Eye (tissue), 1 donor: ENCODE data around the gene CX3CL1.
"Not testable (repeated sequence)": the region's sequence is repeated elsewhere in the genome, so short reads cannot be mapped to it uniquely, and the experiment has no call there.

Experiments
- DNase-seq: peaks from one replicate; pipeline ENCODE4 v3.0.0-alpha.2; 2015

CX3CL1 gene

DNA sequence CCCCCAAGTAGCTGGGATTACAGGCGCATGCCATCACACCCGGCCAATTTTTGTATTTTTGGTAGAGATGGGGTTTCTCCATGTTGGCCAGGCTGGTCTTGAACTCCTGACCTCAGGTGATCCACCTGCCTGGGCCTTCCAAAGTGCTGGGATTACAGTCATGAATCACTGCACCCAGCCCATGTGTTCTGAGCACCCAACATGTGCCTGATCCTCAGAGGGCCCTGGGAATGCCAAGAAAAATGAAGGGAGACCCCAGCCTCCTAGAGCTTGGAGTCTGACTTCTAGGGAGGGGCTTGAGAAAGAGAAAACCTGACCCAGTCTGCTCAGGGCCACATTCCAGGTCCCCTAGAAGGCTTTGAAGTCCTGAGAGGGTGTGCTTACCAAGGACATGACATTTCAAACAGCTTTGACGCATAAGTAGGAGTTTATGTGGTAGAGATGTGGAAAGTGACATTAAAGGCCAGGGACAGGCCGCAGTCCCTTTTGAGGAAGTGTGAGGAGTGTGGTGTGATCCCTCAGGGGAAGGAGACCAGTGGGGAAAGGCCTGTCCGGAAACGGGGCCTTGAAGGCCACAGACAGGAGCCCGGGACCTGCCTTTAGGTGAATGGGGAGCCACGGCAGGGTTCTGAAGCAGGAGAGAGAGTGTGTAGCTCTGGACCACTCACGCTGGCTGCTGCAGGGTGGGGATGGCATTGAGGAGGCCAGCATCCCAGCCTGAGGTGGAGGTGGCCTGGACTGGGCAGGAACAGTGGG is 14.8 kb upstream of the CX3CL1 start:
- no peak for DNase-seq

DNA sequence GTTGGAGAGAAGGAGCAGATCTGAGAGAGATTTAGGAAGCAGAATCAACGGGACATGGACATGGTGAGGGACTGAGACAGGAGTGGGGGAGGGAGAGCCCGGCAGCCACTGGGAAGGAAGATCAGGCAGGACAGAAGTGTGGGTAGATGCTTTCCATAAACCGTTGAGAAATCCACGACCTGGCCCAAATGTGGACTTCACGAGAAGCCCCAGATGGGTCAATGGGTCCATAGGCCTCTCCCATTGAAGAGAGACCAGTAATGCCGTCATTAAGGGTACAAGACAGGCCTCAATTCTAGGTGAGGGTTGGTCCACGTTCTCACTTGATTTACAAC is 14.2 kb upstream of the CX3CL1 start:
- no peak for DNase-seq

DNA sequence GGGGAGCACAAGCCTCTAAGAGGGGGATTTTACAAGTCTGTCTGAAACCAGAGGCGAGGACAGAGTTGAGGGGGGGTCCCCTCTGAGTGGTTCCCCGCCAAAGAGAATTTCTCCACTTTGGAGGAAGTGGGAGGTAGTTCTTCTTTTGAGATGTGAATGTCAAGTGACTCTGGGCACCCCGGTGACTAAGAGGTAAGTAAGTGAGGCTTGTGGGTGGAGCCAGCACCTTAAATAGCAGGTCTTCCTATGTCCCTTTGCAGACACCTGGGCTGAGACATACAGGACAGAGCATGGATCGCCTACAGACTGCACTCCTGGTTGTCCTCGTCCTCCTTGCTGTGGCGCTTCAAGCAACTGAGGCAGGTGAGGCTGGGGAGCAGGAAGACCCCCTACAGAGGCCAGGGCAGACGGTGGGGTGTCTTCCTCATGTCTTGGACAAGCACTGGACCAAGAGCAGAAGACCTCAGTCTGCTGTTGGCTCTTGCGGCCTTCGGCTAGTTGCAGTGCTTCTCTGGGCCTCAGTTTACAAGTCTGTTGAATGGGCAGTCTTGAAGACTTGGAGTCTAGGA is 13.7 kb upstream of the CX3CL1 start, which contains the start of gene CCL22:
Gene CCL22, plus strand, starts transcription at position 257 of the 569 bp plus-strand sequence. Its CDS starts 34 bp downstream, at position 291.
- DNase-seq, result no peak

DNA sequence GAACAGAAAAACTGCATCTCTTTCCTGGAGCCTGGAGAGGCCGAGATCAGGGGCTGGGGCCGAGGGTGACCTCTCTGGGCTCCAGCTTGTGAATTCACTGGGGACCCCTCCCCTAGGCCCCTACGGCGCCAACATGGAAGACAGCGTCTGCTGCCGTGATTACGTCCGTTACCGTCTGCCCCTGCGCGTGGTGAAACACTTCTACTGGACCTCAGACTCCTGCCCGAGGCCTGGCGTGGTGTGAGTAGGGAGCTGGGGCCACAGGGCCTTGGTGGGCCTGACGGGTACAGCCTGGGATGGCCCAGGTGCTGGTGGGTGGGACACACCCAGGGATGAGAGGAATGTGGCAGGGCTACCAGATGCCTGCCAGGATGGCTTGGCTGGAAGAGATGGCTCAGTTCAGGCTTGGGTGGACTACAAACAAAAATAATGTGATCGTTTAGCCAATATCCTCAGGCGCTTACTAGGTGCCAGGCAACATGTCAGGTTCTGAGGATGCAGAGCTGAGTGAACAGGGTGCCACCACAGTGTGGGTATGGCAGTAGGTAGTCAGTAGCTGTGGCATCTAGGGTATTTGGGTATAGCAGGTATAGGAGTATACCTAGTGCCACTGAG is 11.9 kb upstream of the CX3CL1 start:
- DNase-seq, result no peak

DNA sequence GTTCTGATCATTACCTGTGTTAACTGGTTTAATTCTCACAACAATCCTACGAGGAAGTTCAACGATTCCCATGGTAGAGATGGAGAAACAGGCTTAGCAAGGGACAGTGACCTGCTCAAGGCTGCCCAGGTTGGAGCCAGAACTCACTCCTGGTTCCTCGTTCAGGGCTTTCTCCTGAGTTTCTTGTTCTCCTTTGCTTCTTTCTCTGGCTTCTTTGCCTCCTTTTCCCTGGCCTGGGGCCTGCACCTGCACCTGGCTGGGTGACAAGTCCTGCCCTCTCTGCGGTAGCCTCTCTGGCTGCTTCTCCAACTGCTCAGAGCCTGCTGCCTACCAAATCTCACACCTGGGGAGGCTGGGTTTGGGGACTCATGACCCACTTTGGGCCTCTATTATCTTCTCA is 10.9 kb upstream of the CX3CL1 start:
- no peak for DNase-seq

DNA sequence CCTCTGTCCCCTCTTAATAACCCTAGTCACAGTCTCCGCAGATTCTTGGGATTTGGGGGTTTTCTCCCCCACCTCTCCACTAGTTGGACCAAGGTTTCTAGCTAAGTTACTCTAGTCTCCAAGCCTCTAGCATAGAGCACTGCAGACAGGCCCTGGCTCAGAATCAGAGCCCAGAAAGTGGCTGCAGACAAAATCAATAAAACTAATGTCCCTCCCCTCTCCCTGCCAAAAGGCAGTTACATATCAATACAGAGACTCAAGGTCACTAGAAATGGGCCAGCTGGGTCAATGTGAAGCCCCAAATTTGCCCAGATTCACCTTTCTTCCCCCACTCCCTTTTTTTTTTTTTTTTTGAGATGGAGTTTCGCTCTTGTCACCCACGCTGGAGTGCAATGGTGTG is 8.1 kb upstream of the CX3CL1 start:
- DNase-seq, result no peak

DNA sequence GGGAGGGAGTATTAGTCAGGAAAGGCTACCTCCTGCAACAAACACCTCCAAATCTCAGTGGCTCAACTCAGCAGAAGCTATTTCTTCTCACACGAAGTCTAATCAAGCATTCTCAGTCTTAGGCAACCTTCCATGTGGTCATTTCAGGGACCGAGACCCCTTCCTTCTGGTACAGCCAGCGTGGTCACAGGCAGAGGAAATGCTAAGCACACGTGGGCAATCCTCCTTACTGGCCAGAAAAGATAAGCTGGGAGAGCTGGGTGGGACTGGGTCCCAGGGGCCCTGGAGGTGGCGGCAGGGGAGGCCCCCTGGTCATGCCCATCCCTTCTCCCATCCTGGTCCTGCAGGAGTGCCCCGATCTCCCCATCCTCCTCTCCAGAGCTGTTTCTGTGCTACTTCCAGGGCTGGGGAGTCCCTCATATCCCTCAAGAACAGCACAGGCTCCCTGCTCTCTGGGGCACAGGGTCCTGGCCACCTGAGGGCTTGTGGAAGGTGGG is 5.7 kb upstream of the CX3CL1 start:
- DNase-seq, result no peak

DNA sequence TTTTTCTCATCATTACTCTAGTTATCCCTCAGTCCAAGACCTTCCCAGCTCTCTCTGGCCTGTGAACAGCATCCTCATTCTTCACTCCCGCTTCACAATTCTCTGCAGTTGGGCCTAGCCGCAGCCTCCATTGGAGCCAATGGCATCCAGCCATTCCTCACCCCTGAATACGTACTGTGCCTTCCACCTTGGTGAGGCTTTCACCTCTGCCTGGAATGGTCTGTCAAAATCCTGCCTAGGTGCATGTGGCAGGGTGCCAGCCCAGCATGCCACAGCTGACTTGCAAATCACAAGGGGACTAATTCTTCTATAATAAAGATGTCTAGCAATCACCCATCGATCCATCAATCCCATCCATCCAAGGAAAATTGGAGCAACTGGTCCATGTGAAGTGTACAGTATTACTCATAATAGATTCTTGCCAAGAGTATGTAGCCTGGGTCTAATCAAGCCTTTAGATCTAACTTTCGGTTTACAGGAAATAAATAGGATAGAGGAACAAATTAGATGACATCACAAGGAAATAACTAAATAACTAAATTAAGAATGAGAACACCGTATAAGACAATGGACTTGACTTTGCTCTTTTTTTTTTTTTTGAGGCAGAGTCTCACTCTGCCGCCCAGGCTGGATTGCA is 5.1 kb upstream of the CX3CL1 start:
- DNase-seq, result no peak

DNA sequence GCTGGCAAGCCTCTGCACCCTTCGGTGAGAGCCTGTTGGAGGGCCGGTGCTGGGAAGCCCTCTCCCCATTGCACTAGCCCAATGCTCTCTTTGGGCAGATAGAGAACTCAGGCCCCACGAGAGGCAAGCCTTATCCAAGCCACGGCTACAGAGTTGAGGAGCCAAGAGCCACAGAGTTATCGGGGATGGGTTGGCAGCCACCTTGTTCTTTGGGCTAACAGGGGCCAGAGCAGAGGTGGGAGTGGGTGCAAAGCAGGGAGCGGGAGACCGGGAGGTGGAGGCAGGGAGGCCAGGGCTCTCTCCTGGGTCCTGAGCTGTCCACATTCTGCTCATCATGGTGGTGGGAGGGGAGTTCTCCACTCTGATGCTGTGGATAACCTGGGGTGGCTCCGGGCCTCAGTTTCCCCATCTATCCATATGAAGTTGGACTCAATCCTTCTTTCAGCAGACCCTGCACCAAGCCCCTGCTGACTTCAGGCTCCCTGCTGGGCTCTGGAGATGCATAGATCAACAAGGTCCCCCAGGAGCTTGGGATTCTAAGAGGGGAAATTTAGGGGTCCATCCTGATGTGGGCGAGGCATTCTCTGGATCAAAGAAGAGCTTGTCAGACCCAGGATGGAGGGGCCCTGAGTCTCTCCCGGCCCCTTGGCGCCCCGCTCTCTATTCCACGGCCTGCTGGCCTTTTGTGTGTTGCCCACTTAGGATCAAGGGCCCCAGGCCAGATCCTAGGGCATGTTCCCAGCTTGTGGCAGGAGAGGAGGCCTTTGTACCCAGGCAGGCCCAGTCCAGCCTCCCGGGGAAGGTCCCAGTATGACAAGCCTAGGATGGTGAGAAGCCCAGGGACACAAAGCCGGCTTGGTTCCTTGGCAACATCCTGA is 557 bp upstream of the CX3CL1 start:
- no peak for DNase-seq

DNA sequence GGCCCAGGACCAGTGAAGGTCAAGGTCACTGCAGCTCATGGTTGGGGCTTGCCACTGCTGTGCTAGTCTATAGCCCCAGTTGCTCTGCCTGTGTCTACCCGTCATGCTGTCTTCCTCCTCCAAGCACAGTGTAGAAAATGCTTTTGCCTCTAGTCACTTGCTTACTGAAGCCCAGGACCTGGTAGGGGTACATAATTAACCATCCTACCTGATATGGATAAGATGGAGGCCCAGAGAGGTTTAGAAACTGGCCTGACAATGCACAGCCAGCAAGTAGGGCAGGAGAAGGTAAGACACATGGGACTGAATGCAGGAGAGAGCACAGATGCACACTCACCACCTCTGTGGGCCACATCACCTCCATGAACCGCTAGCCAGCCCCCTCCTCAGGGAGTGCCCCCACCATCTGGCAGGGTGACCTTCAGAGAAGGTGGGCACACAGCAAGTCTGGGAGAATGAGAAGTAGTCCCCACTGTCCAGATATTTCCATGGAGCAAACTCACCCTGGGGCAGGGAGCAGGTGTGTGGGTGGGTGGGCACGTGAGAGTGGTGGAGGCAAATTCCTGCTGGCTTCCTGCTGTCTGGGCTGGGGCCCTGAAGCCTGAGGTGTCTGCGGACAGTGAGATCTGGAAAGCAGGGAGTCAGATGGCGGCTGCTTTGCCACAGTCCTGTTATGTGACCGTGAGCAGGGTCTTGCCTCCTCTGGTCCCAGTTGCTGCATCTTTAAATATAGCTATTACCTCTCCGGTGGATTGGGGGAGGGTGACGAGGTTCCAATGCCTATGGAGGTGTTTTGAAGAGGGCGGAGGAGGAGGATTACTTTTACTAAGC is 1.0 kb downstream of the CX3CL1 start:
- DNase-seq, result no peak

DNA sequence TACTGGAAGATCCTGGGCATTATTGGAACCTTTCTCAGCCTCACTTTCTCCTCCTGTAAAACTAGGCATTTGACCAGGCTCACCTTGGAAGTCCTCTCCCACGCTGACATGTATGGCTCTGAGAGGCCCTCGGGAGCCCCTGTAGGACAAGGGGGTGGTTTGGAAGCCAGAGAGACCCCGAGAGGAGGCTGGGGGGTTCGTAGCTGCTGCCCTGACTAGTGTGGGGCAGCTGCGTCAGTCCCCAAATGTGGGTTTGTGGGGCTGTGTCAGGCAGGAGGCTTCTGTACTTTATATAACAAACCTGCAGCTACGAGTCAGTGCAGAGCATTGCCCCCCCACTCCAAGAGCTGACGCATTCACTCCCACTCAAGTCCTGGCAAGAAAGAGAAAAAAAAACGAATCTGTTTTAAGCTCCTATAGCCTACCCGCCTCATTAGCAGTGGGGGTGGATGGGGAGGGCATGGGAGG is 1.8 kb downstream of the CX3CL1 start:
- DNase-seq, result peak; percentile 37

DNA sequence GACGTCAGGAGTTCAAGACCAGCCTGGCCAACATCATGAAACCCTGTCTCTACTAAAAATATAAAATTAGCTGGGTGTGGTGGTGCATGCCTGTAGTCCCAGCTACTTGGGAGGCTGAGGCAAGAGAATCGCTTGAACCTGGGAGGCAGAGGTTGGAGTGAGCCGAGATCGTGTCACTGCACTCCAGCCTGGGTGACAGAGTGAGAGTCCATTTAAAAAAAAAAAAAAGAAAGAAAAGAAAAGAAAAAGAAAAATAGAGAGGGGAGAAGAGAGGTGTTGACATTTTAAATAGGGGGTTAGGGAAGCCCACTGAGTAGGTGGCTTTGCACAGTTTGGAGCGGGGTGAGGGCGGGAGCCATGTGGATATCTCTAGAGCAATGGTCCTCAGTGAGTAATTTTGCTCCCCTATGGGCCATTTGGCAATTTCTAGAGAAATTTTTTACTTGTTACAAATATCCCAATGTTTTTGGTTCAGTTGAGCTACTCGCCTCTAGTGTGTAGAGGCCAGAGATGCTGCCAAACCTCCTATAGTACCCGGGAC is 2.7 kb downstream of the CX3CL1 start:
- not testable (repeated sequence) for DNase-seq

DNA sequence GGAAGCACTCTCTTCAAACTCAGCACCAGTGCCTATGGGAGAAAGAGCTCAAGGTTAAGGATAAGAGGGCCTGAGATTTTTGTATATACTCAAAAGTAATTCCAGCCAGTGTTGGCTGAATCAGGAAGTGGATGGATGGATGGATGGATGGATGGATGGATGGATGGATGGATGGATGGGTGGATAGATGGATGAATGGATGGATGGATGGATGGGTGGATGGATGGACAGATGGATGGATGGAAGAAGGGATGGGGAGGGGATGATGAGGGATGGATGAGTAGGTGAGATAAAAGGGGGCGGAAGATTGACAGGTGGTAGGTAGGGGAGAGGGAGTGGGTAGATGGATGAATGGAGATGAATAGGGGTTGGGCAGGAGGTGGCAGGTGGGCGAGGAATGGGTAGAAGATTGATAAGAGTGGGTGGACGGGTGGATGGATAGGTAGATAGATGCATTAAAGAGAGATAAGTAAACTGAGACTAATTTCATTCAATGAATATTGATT is 4.1 kb downstream of the CX3CL1 start:
- DNase-seq, result no peak

DNA sequence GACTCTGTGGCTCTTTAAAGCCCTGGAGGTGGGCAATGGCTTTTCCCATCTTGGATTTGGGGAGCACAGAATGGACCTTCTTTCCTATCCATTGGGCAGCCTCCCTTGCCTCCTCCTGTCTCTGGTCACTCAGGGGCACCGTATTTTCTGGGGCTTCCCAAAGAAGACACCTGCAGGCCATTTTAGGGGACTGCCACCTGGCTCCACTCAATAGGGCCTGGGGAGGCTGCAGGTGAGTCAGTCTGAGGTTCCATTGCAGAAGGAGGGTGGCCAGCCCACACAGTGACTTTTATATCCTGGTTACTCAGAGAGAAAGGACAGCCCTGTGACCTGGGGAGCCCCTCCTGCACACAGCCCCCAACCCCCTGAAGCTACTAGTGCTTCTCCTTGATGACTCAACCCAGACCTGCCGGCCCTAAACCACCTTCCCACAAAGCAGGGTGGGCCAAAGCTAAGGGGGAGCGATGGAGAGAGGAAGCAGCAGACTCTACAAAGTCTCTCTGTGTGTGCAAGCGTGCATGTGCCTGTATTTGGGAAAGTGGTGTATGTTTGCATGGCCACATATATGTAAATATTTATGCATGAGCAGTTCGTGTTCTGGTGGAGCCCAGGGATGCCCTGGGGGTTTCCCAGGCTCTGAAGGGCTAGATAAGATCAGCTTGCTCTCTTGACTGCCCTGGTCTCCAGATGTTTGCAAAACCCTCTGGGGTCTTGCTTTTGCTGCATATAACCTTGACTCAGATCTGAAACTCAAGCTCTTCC is 5.0 kb downstream of the CX3CL1 start:
- DNase-seq, result peak; percentile 36

DNA sequence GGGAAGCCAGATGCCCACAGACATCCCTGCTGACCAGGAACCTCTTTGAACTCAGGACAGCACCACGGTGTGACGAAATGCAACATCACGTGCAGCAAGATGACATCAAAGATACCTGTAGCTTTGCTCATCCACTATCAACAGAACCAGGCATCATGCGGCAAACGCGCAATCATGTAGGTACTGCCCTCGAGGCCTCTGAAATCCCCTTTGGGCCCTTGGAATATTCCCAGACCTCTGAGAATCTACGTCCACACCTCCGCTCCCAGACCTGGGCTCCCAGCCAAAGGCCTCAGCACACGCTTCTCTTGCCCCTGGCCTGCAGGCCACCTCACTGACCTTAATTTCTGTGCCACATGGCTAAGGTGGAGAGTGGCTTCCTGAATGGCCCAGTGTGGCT is 7.3 kb downstream of the CX3CL1 start:
- no peak for DNase-seq

DNA sequence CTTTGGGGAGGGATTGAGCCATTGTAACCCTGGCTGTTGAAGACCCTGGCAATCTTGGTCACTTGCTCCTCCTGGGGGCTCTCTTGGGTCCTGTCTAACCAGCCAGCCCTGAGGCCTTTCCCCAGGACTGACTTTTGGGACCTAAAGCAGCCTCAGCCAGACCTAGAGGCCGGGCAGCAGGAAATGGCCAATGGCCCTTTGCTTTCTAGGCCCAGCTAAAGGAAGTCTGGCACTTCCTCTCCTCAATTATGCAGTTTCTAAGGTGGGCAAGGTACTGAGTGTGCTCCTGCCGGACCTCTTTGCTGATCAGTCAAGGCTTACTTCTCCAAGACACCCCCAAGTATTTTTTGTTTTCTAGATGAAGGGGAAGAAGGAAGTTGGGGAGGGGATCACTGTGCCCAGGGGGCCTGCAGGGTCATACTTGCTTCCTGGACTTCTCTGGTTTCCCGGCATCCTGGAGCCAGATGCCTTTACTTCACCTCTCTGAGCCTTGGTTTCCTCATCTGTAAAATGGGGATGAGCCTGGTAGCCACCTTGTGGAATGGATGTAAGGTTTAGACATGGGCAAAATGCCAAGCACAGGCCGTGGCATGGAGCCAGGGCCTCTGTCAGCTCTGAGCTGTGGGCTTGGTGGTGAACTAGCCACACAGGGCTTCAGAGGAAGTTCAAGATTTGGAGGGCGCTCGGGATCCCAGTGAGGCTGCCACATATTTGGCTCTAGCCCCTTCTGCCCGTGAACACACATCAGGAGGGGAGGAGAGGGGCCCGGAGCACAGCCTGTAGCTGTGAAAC is 8.6 kb downstream of the CX3CL1 start:
- no peak for DNase-seq

DNA sequence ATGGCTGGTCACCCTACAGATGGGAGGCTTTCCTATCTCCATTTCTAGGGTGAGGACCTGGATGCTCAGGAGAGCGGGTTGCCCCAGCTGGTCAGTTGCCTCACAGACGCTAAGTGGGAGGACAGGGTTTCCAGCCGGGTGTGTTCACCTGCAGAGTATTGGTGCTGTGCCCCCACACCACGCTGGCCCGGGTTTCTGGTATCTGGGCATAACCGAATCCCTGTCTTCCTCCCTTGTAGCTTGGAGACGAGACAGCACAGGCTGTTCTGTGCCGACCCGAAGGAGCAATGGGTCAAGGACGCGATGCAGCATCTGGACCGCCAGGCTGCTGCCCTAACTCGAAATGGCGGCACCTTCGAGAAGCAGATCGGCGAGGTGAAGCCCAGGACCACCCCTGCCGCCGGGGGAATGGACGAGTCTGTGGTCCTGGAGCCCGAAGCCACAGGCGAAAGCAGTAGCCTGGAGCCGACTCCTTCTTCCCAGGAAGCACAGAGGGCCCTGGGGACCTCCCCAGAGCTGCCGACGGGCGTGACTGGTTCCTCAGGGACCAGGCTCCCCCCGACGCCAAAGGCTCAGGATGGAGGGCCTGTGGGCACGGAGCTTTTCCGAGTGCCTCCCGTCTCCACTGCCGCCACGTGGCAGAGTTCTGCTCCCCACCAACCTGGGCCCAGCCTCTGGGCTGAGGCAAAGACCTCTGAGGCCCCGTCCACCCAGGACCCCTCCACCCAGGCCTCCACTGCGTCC is 9.7 kb downstream of the CX3CL1 start:
- DNase-seq, result no peak

DNA sequence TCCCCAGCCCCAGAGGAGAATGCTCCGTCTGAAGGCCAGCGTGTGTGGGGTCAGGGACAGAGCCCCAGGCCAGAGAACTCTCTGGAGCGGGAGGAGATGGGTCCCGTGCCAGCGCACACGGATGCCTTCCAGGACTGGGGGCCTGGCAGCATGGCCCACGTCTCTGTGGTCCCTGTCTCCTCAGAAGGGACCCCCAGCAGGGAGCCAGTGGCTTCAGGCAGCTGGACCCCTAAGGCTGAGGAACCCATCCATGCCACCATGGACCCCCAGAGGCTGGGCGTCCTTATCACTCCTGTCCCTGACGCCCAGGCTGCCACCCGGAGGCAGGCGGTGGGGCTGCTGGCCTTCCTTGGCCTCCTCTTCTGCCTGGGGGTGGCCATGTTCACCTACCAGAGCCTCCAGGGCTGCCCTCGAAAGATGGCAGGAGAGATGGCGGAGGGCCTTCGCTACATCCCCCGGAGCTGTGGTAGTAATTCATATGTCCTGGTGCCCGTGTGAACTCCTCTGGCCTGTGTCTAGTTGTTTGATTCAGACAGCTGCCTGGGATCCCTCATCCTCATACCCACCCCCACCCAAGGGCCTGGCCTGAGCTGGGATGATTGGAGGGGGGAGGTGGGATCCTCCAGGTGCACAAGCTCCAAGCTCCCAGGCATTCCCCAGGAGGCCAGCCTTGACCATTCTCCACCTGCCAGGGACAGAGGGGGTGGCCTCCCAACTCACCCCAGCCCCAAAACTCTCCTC is 10.4 kb downstream of the CX3CL1 start:
- no peak for DNase-seq
